ENCODE measurements around the gene CDK11B.

CDK11B gene

GRCh38 chr1:1626207-1627141 is 32.3 kb downstream of the CDK11B start:
- no peak for DNase-seq

GRCh38 chr1:1625824-1626206 is 33.0 kb downstream of the CDK11B start:
- DNase-seq = no peak

GRCh38 chr1:1625404-1625775 is 33.4 kb downstream of the CDK11B start:
- DNase-seq = no peak

GRCh38 chr1:1624443-1625403 is 34.1 kb downstream of the CDK11B start:
- DNase-seq = no peak

GRCh38 chr1:1623631-1624442 is 35.0 kb downstream of the CDK11B start:
- no peak for DNase-seq

- no peak for DNase-seq
Observed at GRCh38 chr1:1623181-1623630, 35.6 kb downstream of the CDK11B start.

- no peak for DNase-seq
Observed at GRCh38 chr1:1622788-1623094, 36.1 kb downstream of the CDK11B start.

- no peak for DNase-seq
Observed at GRCh38 chr1:1622010-1622787, 36.6 kb downstream of the CDK11B start.

GRCh38 chr1:1621173-1622009 is 37.4 kb downstream of the CDK11B start:
- DNase-seq = no peak

GRCh38 chr1:1620433-1621139 is 38.2 kb downstream of the CDK11B start:
- DNase-seq = no peak

- DNase-seq = no peak
Observed at GRCh38 chr1:1619917-1620361, 38.9 kb downstream of the CDK11B start.

GRCh38 chr1:1618396-1619068 is 40.3 kb downstream of the CDK11B start:
- DNase-seq = no peak

- no peak for DNase-seq
Observed at GRCh38 chr1:1617925-1618324, 40.9 kb downstream of the CDK11B start.

GRCh38 chr1:1617516-1617915 is 41.3 kb downstream of the CDK11B start:
- no peak for DNase-seq

GRCh38 chr1:1616838-1617237 is 42.0 kb downstream of the CDK11B start:
- no peak for DNase-seq

- DNase-seq = peak; percentile 37
Observed at GRCh38 chr1:1616045-1616790, 42.6 kb downstream of the CDK11B start.

- peak; percentile 98 for DNase-seq
Observed at GRCh38 chr1:1615256-1616044, 43.4 kb downstream of the CDK11B start, which contains the start of gene MIB2. Gene MIB2, plus strand, starts transcription at chr1:1615500. Its CDS starts 7,953 bp downstream, at chr1:1623453.

GRCh38 chr1:1614954-1615255 is 43.9 kb downstream of the CDK11B start:
- no peak for DNase-seq
